Forelimb muscle (tissue), 1 donor: ENCODE measurements around the gene MIGA2. TPM values are rescaled to one million over a fixed set of nuclear protein-coding genes. Genes with fewer than 3 reads are reported as not detected.
"Not testable (repeated sequence)": the region's sequence is repeated elsewhere in the genome, so short reads cannot be mapped to it uniquely, and the experiment has no call there.

ENCODE experiments used
- DNase-seq: peaks from one replicate; pipeline ENCODE4 v3.0.0-alpha.2; 2013; ENCODE audit warnings: low read depth
- polyA plus RNA-seq: library from polyadenylated mRNA; unstranded; fragments of 120-200 nt; gene quantifications from one replicate; pipeline ENCODE4 v1.2.1, GENCODE V29; 2013; ENCODE audit not compliant: insufficient read length

MIGA2 gene
- polyA plus RNA-seq, 1 donor: 15.9 TPM

DNA sequence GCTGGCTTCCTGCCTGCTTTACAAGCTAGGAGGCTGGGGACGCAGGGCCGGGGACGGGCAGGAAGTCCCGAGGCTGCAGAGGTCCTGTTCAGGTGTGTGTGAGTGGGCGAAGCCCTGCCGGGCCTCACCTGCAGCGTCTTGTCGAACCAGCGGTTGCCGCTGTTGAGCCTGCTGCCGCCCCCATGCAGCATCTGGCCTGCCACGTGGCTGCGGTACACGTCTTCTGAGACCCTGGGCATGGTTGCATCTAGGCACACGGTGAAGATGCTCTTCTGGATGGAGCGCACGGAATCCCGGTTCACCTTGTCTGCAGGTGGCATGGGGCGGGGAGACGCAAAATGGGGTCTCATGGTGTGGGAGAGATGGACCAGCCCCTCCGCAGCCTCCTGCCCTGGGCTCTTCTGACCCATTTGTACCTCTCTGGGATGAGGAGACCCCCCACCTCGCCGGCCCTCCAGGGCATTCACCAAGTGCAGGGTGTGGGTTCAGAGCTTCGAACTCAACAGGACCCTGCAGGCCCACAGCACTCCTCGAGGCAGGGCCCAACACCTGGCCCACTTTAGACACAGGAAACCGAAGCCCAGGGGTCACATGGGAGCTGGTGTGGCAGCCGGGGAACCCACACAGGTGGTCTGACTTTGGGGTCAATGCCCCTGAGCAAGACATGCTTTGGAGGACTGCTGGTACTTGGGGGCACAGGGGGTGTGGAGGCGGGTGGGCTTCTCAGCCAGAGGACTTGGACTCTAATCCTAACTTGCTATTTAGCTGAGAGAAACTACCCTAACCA, 64.2 kb downstream of the MIGA2 start:
- DNase-seq: no peak

DNA sequence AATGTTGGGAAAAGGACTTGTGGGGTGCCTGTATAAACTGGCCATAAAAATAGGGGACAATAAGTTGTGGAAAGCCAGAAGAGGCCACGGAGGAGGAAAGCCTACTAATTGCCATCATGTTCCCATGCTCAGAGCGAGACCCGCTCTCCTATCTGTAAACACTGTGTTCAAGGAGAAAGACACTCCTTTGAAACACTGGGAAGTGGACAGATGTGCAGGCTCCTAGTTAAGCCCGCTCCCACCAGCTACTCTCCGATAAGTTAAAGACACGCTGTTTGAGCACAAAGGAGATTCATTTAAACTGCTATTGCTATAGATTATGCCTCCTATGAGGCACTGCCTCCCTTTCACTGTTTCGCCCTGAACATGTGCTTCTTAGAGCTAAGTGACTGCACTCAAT, 64.9 kb downstream of the MIGA2 start:
- no peak for DNase-seq

DNA sequence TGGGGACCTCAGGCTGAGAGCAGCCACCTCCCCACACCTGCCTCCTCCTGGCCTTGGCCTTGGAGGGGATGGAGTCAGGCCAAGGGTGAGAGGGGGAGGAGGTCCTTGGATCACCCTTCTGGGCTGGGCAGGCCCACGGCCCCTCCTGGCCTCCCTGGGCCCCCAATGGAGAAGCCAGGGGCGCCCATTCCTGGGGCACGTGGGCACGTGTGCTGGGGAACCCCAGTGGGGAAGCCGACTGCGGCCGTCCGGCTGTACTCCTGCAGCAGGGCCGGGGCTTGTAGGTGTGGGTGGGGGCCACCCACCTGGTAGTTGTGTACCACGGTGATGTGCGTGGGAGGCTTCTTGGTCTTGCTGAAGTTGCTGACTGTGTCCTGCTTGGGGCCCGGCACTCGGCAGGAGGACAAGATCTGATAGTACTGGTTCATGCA, 65.7 kb downstream of the MIGA2 start:
- DNase-seq: no peak

DNA sequence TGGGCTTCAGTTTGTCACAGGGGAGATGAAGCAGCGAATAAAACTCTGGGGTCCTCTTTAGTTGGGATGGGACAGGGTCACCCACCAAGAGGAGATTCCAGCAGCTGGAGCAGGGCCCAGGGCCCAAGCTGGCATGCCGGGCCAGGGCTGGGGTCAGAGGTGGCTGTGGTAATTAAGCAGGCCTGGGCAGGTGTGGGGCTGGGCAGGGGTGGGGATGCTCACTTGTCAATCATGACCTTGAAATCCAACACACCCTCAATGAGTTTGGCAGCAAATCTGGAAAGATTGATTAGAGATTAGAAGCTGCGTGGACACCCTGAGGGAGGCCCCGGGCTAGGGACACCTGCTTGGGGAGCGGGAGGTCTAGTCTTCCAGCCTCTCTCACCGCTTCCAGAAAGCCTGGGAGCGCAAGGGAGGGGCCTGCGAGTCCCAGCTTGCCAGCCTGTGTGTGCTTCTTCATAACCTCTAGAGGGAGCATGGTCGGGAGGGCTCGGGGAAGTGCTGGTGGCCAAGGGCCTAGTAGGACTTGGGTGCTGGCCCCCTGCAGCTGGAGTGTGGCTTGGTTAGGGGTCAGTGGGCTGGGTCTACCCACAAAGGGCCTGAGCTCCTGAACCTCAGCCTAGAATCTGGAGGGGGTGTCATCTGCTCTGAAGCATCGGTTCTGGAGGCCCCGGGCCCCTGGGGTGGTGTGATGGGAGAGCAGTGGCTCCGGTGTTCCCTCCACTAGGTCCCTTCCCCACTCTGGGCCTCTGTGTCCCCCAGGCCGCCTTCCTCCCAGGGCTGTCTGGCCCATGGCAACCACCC, 66.6 kb downstream of the MIGA2 start:
- no peak for DNase-seq

DNA sequence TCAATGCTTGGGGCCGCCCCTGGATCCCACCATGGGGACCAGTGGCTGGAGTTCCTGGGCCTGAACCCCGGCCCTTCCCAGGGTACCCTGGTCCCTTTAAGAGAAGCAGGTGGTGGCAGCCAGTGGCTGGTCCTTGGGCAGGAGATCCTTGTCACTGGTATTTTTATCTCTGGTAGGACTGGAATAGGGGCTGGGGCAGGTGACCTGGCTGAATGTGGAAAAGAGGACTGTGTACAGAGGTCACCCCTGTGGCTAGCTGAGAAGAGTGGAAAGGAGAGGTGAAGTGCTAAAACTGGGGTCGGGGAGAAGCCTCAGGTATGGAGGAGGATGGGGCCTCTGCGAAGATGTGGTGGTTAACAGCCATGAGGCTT, 67.2 kb downstream of the MIGA2 start:
- DNase-seq: no peak

DNA sequence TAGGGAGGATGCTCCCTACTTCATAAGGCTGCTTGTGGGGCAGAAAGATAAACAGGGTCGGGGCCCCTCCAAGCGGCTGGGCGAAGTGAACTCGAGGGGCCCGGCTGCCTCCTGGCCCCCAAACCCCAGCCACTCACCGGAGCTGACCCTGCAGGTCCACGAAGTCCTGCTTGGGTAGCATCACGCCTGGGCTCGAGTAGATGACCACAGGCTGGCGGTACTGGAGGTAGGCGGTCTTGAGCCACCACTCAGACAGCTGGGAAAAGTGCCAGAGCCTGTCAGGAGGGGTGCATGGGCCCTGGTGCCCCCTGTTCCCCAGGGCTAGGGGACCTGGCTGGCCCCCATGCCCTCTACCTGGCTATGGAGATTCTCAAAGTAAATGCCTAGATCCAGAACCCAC, 67.6 kb downstream of the MIGA2 start:
- no peak for DNase-seq

DNA sequence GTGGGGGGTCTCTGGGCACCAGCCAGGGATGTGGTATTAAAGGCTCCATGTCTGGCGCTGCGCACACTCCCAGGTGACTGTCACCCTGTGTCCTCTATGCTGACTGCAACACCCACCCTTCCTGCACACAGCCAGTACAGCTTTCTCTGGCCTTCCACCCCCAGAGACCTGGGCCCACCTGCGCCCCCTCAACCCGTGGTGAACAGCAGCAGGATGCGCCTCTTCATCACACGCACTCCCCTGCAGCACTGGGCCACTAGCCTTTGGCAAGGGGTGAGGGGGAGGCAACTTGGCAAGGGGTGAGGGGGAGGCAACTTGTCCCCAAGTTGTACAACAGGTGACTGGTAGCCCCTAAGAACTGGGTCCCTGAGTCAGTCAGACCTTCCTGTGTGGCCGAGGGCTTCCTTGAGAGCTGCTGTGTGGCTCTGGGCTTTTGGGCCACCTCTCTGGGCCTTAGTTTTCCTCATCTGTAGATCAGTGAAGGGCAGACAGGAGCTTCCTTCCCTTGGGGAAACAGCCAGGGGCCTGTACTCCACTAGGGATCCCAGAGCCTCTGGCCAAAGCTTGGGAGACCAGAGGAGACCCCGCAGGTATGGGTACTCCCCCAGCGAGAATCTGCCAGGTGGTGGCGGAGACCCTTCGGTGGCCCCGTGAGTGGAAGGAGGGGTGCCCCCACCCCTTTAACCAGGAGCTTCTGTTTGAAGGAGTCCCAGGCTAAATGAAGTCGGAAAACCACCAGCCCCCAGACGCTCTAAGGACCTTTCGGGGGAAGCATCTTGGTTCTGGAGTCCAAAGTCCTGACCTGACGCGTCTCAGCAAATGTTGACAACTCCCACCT, 69.7 kb downstream of the MIGA2 start:
- no peak for DNase-seq

DNA sequence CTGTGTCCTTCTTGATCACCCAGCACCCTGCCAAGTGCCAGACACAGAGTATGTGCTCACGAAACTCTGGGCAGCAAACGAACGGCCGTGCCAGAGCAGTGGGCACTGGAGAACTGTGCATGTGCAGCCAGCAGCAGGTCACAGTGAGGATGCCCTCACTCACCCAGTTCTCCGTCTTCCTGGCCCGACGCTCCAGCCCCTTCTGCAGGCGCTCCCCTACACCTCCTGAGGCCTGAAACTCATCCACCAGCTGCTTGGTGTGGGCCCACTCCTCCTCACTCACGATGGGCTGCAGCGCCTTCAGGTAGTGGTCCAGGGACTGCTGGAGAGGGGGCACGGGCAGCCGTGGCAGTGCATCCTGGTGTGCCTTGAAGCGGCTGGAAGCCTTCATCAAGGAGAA, 71.2 kb downstream of the MIGA2 start:
- DNase-seq: no peak

DNA sequence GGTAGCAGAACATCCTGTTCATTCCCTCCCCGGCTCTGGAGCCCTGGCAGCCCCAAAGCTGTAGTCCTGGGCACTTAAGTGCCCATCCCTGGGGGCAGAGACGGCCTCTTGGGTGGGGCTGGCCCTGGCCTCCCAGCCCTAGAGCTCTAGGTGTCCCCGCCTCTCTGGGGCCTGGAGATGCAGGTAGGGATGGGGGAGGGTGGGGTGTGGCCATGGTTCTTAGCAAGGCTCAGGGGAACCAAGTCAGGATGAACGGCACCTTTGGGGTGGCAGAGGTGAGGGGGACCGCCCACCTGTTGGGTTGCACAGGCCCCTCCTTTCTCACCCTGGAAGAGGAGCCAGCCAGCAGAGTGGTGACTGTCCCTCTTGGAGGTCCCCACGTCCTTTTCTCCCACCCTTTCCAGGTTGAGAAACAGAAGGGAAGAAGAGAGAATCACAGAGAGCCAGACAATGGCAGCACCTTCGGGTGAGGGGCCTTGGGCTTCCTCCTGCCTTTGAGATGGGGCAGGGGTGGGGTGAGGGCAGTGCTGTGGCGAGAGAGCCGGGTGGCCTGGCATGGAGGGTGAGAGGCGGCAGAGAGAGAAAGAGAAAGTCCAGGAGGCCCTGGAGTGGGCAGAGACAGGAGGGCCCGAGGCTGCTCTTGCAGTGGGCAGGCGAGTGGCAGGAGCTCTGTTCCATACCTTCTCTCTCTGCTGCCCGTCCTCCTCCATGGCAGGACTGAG, 71.8 kb downstream of the MIGA2 start:
- no peak for DNase-seq

DNA sequence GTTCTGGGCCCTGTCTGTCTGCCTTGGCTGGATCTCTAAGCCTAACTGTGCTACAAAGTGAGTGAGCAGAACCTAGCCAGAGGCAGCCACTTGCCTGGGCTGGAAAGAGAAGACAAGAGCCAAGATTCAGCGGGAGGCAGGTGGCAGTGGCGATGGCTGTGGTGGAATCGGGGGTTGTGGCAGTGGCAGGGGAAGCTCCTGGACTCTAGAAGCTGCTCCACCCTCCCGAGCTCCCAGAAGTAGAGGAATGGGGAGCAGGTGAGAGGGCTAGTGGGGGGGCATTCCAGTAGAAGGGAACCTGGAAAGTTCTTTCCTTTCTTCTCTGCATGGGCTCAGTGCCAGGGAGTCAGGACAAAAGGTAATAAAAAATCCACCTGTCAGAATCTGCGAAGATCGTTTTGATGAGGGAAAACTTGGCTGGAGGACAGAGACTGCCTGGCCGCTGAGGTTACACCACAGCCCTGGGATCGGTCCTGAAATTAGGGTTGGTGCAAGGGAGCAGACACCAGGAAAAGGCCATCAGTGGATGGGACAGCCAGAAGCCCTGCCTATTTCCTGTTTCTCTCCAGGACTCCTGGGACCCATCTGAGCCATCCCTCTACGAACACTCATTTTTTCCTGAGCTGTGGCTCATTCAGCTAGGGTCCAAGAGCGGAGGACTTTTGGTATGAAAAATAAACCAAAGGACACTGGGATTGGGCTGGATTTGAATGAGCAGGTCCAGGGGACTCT, 72.5 kb downstream of the MIGA2 start:
- no peak for DNase-seq

DNA sequence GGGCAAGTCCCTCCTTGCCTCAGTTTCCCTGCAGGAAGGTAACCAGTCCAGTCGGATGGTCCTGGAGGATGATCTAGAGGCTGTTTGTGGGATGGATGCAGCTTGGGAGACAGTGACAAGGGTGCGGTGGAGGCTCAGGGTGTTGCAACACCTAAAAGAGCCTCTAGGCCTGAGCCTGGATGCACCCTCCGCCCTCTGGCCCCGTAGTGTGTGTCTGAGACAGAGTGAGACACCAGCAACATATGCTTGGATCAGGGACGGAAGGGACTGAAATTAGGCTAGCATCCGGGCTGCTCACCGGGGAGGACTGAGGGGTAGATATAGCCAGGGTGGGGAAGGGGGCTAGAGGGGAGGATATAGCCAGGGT, 73.1 kb downstream of the MIGA2 start:
- DNase-seq: no peak

DNA sequence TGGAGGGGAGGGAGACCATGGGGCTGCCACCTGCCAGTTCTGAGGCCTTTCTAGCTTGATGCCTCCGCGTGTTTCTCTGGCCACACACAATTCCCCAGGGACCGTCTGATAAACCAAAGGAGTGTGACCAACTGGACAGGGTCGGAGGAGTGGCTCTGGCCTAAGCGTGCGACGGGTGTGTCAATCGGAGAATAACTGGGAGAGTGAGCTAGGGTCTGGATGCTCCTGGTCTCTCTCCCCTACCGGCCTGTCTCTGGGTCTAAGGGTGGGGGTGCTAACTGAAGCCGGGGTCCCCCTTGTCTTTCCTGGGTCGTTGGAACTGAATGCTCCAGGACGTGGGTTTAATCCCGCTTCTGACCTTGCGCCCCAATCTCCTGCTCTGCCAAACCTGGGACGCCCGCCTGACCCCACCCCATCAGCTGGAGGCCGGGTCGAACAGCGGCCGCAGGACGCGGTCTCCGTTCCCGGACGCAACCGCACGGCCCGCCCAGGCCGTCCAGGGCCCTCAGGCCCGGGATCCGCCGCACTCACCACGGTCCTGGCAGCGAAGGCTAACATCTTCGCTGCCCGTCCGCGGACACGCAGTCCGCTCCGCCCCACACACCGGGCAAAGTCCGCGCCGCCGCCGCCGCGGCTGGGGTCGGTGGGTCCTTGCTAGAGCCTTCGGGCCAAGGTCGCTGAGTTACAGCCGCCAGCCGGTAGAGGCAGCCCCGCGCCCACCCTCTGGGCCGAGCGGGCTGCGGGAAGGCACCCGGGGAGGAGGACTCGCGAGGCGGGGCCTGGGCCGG, 73.7 kb downstream of the MIGA2 start:
- no peak for DNase-seq

DNA sequence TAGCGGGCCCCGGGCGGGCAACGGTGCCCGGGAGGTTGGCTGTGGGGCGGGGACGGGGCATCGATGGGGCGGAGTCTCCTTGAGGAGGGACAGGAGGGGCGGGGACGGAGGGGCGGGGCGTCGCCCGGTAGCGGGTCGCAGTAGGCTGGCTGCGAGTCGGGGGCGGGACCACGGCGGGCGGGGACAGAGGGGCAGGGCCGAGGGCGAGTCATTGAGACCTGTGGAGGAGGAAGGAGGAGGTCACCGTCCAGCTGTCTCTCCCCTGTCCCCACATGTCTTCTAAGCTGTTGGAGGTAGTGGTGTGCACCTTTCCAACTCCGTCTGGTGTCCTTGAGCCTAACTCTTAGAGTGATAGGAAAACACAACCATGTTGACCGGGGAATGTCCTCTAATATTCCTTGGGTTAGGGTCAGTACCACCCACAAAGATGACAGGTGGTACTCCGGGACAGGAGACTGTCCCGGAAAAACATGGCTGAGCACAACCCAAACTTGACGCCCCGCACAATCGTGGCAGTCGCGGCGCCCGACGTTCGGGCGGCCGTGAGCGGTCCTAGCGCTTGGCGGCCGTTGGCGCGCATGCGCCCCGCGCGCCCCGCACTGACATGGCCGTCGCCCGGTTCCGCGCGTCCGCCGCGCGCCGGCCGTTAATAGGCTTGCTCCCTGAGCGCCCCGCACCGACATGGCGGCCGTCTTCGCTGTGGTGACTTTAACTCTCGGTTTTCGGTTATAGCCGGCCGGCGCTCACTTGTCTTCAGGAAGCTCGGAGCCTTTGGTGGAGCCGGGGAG, 74.5 kb downstream of the MIGA2 start, which contains the start of the genes CRAT and PTPA:
Gene CRAT, minus strand, starts transcription at position 54 of the 788 bp plus-strand sequence. CDS start 284 bp downstream, outside the sequence.
Gene PTPA, plus strand, starts transcription at position 676 of the 788 bp plus-strand sequence. CDS start 186 bp downstream, outside the sequence.
- DNase-seq: peak; percentile 87

DNA sequence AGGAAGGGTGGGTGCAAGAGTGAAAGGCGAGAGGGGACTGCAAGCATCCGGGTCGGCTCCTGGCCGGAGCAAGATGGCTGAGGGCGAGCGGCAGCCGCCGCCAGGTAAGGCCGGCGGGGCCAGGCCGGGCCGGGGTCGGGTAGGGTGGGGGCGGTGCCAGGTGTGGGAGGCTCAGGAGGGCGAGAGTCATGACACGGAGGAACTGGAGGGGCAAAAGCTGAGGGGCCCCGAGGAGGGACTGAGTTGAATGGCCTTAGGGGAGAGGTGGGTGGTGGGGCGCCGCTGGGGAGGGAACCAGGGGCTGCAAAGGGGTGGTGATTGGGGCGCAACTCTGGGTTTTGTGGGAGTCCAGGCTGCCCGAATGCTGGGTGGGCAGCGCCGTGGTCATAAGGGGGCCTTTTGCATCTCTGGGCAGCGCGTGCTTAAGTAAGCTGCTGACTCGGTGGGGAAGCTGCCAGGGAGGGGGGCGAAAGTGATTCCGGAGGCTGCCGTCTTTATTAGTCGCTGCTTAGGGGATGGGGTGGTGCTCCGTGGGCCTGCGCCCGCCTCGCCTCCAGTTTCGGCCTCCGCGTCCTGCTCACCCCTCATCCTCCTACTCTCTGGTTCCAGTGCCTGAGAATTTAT, 75.2 kb downstream of the MIGA2 start:
- DNase-seq: no peak

DNA sequence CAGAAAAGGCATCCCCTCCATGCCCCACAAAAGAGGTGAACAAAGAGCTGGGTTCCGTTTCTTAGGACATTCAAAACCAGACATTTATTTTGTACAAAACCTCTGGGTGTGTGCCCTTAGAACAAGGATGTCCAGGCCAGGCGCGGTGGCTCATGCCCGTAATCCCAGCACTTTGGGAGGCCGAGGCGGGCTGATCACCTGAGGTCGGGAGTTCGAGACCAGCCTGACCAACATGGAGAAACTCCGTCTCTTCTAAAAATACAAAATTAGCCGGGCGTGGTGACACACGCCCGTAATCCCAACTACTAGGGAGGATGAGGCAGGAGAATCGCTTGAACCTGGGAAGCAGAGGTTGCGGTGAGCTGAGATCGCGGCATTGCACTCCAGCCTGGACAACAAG, 76.1 kb downstream of the MIGA2 start:
- DNase-seq: not testable (repeated sequence)

DNA sequence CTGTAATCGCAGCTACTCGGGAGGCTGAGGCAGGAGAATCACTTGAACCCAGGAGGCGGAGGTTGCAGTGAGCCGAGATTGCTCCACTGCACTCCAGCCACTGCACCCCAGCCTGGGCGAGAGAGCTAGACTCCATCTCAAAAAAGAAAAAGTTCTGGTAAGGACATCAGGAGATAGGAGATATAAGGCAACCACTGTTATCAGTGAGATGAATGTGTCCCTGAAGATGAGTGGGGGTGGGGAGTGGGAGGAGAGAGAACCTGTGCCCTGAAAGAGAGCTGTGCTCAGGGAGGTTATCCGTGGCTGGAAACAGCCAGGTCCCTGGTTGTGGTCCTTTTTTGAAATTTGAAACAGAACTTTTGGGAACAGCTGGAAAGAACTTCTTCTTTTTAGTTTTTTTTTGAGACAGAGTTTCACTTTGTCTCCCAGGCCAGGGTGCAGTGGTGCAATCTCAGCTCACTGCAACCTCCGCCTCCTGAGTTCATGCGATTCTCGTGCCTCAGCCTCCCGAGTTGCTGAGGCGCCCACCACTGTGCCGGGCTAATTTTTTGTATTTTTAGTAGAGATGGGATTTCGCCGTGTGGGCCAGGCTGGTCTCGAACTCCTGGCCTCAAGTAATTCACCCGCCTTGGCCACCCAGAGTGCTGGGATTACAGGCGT, 77.3 kb downstream of the MIGA2 start:
- no peak for DNase-seq

DNA sequence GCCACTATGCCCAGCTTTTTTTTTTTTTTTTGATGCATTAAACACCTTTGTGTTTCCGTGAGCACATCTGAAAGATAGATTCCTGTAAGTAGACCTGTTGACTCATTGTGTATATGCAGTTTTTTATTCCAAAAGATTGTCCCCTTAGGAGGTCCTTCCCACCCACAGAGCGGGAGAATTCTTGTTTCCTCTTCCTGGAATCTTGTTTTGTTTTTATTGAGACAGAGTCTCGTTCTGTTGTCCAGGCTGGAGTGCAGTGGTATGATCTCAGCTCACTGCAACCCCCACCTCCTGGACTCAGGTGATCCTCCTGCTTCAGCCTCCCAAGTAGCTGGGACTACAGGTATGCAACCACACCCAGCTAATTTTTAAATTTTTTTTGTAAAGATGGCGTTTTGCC, 82.4 kb downstream of the MIGA2 start:
- no peak for DNase-seq

DNA sequence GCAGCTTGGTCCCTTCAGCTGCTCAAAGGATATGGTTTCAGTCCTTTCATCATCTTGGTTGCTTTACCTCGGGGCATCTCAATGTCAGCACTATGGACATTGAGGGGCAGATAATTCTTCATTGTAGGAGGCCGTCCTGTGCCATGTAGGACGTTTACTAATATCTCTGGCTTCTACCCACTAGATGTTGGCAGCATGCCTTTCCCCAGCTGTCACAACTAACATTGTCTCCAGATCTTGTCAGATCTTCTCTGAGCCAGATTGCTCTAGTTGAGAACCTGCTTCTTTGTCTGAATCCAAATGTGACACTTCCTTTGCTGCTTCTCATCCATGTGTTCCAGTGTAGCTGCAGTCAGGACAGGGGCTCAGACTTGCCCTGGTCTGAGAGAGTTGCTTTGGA, 85.1 kb downstream of the MIGA2 start:
- DNase-seq: no peak
